DOHH2 (cell line): ENCODE measurements around the gene RAD51B.

ENCODE experiments used
- H3F3A ChIP-seq: fragments of 200-600 bp; sonication (generic), shearing (Covaris generic); 2 replicates; pipeline ENCODE4 v1.6.0; 2016; ENCODE audit warnings: antibody characterized with exemption, mild to moderate bottlenecking; ENCODE audit not compliant: control insufficient read depth, insufficient read depth
- H3K27ac ChIP-seq: fragments of 200-600 bp; sonication (generic); 2 replicates; pipeline ENCODE4 v1.5.1; 2014; ENCODE audit warnings: low read depth, mild to moderate bottlenecking, low read length, moderate library complexity
- H3K27me3 ChIP-seq: fragments of 200-600 bp; sonication (generic); 2 replicates; pipeline ENCODE4 v1.6.1; 2014; ENCODE audit warnings: mild to moderate bottlenecking, low read length, mixed read lengths; ENCODE audit not compliant: control insufficient read depth
- H3K36me3 ChIP-seq: fragments of 200-600 bp; sonication (generic); 2 replicates; pipeline ENCODE4 v1.6.1; 2014; ENCODE audit warnings: mild to moderate bottlenecking, low read length, moderate library complexity, mixed read lengths; ENCODE audit not compliant: control insufficient read depth
- H3K4me1 ChIP-seq: fragments of 200-600 bp; sonication (generic); 2 replicates; pipeline ENCODE4 v1.6.1; 2014; ENCODE audit warnings: mild to moderate bottlenecking, low read length, mixed read lengths; ENCODE audit not compliant: control insufficient read depth
- H3K4me2 ChIP-seq: fragments of 200-600 bp; sonication (generic); 2 replicates; pipeline ENCODE4 v1.6.0; 2014; ENCODE audit warnings: mild to moderate bottlenecking, low read length, moderate library complexity
- H3K4me3 ChIP-seq: fragments of 200-600 bp; sonication (generic); 2 replicates; pipeline ENCODE4 v1.5.1; 2014; ENCODE audit warnings: mild to moderate bottlenecking, low read length, mixed read lengths
- H3K79me2 ChIP-seq: fragments of 200-600 bp; sonication (generic); 2 replicates; pipeline ENCODE4 v1.6.1; 2014; ENCODE audit warnings: mild to moderate bottlenecking, low read length, mixed read lengths; ENCODE audit not compliant: control insufficient read depth
- H3K9me2 ChIP-seq: fragments of 200-600 bp; sonication (generic); replicated peaks from 2 replicates; pipeline ENCODE4 v1.6.1; 2014; ENCODE audit warnings: mild to moderate bottlenecking, low read length, mixed read lengths; ENCODE audit not compliant: control insufficient read depth
- H3K9me3 ChIP-seq: fragments of 200-600 bp; sonication (generic); 2 replicates; pipeline ENCODE4 v1.6.1; 2014; ENCODE audit warnings: antibody characterized with exemption, low read length, mixed read lengths; ENCODE audit not compliant: control insufficient read depth, insufficient read depth
- H4K20me1 ChIP-seq: fragments of 200-600 bp; sonication (generic); 2 replicates; pipeline ENCODE4 v1.6.0; 2014; ENCODE audit warnings: low read depth, mild to moderate bottlenecking, antibody characterized with exemption, low read length, moderate library complexity; ENCODE audit not compliant: control insufficient read depth, insufficient read depth
- CTCF ChIP-seq: fragments of 200-600 bp; sonication (generic); IDR thresholded peaks from one replicate; pipeline ENCODE4 v1.5.1; 2014; ENCODE audit warnings: antibody characterized with exemption, mild to moderate bottlenecking, low read depth, low read length; ENCODE audit not compliant: poor library complexity, severe bottlenecking
- EZH2phosphoT487 ChIP-seq: fragments of 200-600 bp; sonication (generic); IDR thresholded peaks from 2 replicates; pipeline ENCODE4 v1.6.1; 2017; ENCODE audit warnings: borderline replicate concordance, mild to moderate bottlenecking, antibody characterized with exemption, low read length, moderate library complexity, mixed read lengths

RAD51B gene

GRCh38 chr14:68755016-68755353 lies 935.4 kb downstream of the RAD51B start:
- no peak for TF ChIP-seq EZH2phosphoT487
- no peak for TF ChIP-seq CTCF
- H3K27ac ChIP-seq = no peak overlapping the region
- H3K36me3 ChIP-seq = no peaks in the 10 kb centered on the region
- peaks cover 16% of the 10 kb centered on the region for H3K4me1 ChIP-seq
- no peaks in the 10 kb centered on the region for H4K20me1 ChIP-seq
- no peaks in the 10 kb centered on the region for H3F3A ChIP-seq
- H3K27me3 ChIP-seq = no peaks in the 10 kb centered on the region
- no peak overlapping the region for H3K4me3 ChIP-seq
- no peaks in the 10 kb centered on the region for H3K9me3 ChIP-seq
- H3K79me2 ChIP-seq = no peaks in the 10 kb centered on the region
- H3K4me2 ChIP-seq = no peak overlapping the region
- H3K9me2 ChIP-seq = no peaks in the 10 kb centered on the region

GRCh38 chr14:68756000-68756481 lies 936.5 kb downstream of the RAD51B start:
- Histone ChIP-seq H3K4me3 (no peak overlapping the region), H3K9me2 (no peaks in the 10 kb centered on the region), H3K4me2 (no peak overlapping the region), H3K36me3 (no peaks in the 10 kb centered on the region), H4K20me1 (no peaks in the 10 kb centered on the region), H3K27ac (no peak overlapping the region), H3K9me3 (no peaks in the 10 kb centered on the region), H3K27me3 (no peaks in the 10 kb centered on the region), H3F3A (no peaks in the 10 kb centered on the region), H3K79me2 (no peaks in the 10 kb centered on the region), H3K4me1 (peaks cover 16% of the 10 kb centered on the region)
- TF ChIP-seq EZH2phosphoT487 = no peak
- TF ChIP-seq CTCF = no peak

- no peak overlapping the region for H3K4me2 ChIP-seq
- H3K9me3 ChIP-seq = no peaks in the 10 kb centered on the region
- H3K79me2 ChIP-seq = no peaks in the 10 kb centered on the region
- H3F3A ChIP-seq = no peaks in the 10 kb centered on the region
- H3K9me2 ChIP-seq = no peaks in the 10 kb centered on the region
- no peak overlapping the region for H3K27ac ChIP-seq
- H3K27me3 ChIP-seq = no peaks in the 10 kb centered on the region
- H3K4me1 ChIP-seq = peaks cover 16% of the 10 kb centered on the region
- H3K36me3 ChIP-seq = no peaks in the 10 kb centered on the region
- no peak overlapping the region for H3K4me3 ChIP-seq
- no peaks in the 10 kb centered on the region for H4K20me1 ChIP-seq
- TF ChIP-seq CTCF = no peak
- no peak for TF ChIP-seq EZH2phosphoT487
Measured at GRCh38 chr14:68756734-68757133, 937.2 kb downstream of the RAD51B start.

GRCh38 chr14:68757618-68758081 lies 938.1 kb downstream of the RAD51B start:
- TF ChIP-seq EZH2phosphoT487 = no peak
- no peak for TF ChIP-seq CTCF
- Histone ChIP-seq H3K36me3 (no peaks in the 10 kb centered on the region), H3K9me2 (no peaks in the 10 kb centered on the region), H3K4me2 (no peak overlapping the region), H3K9me3 (no peaks in the 10 kb centered on the region), H3K27me3 (no peaks in the 10 kb centered on the region), H3K79me2 (no peaks in the 10 kb centered on the region), H3K4me1 (peaks cover 9% of the 10 kb centered on the region), H3K27ac (no peak overlapping the region), H4K20me1 (no peaks in the 10 kb centered on the region), H3F3A (no peaks in the 10 kb centered on the region), H3K4me3 (no peak overlapping the region)
